ENCODE data around the gene POLR1G. TPM values are rescaled to one million over a fixed set of nuclear protein-coding genes. Genes with fewer than 3 reads are reported as not detected.

Gene POLR1G
- total and polyA plus RNA-seq, 2 donors (not counting 3 experiments of a cell fraction or from before 2014, with no cell fraction given) = 6.6 to 19.5 TPM

GRCh38 chr19:45455707-45456499 lies 49.5 kb downstream of the POLR1G start:
- peak overlapping the region; percentile 90 for H3K27ac ChIP-seq (ENCODE audit: insufficient read depth, low read depth, low read length)
- no peaks in the 10 kb centered on the region for H3K9me3 ChIP-seq (replicated peaks; ENCODE audit: control insufficient read depth, insufficient read depth, low read length)
- no TSS peak for BruUV-seq (replicated peaks)
- POLR2A ChIA-PET = interaction anchor here (1.3 to 2.0 kb wide), 2 partner anchors 12 to 13 kb away, joined by 5 to 9 read pairs; partner anchors contain the start of gene FOSB
- no peaks in the 10 kb centered on the region for H3K36me3 ChIP-seq (ENCODE audit: control insufficient read depth in 2 of 2, extremely low read depth in 1 of 2, insufficient read depth in 2 of 2, low read length in 2 of 2)
- no peaks in the 10 kb centered on the region for H3K9me1 ChIP-seq (replicated peaks; ENCODE audit: control insufficient read depth, extremely low read depth, insufficient read depth, low read length)
- CTCF ChIA-PET = interaction anchor here (1.1 to 7.3 kb wide), 6 partner anchors 10 to 29 kb away, joined by 4 to 58 read pairs (median 6); partner anchors contain the start of gene FOSB
- peaks cover 19% of the 10 kb centered on the region for H3K4me1 ChIP-seq (ENCODE audit: control insufficient read depth, extremely low read depth, insufficient read depth, low read length)
- peak overlapping the region; percentile 7 for H2AFZ ChIP-seq (ENCODE audit: low read depth, low read length)
- intact Hi-C loops (cut with micrococcal nuclease) = loop anchor here (1.0 kb wide), 3 partner anchors 11 to 51 kb away; partner anchors contain the start of genes FOSB and PPP1R13L
- H3K27me3 ChIP-seq (ENCODE audit: control insufficient read depth in 2 of 2, insufficient read depth in 2 of 2, low read length in 2 of 2) = no peaks in the 10 kb centered on the region
- FAIRE-seq = peak; percentile 88
- dilution Hi-C loops (cut with MboI; ENCODE audit: extremely low pct_ligation_motif_present, low sequenced_read_pairs) = no loop called here
- H3K4me2 ChIP-seq (ENCODE audit: insufficient read depth, low read length) = no peak overlapping the region
- peak; percentile 98 for DNase-seq (ENCODE audit: low read depth, low spot score)
- H4K20me1 ChIP-seq (replicated peaks; ENCODE audit: control insufficient read depth, extremely low read depth, insufficient read depth, low read length) = no peaks in the 10 kb centered on the region
- TF ChIP-seq JUN (IDR thresholded peaks at IDR 0.05; ENCODE audit: borderline replicate concordance, insufficient read depth, insufficient read length, low read depth) (peak; percentile 86), FOS (IDR thresholded peaks at IDR 0.05; ENCODE audit: borderline replicate concordance, insufficient read depth, low read length) (peak; percentile 98), CTCF (IDR thresholded peaks at IDR 0.05; ENCODE audit: extremely low read depth in 1 of 2, insufficient read depth in 1 of 2, low read depth in 1 of 2, low read length in 2 of 2) (no peak), GATA2 (IDR thresholded peaks at IDR 0.05; ENCODE audit: insufficient read depth, insufficient read length, low read depth, low read length) (no peak), EZH2 (IDR thresholded peaks at IDR 0.05; ENCODE audit: borderline replicate concordance, low read depth, low read length, severe bottlenecking) (no peak), MAX (IDR thresholded peaks at IDR 0.05; ENCODE audit: insufficient read depth, insufficient read length) (peak; percentile 52), MYC (IDR thresholded peaks at IDR 0.05; ENCODE audit: low read depth, low read length) (peak; percentile 80), POLR2AphosphoS5 (IDR thresholded peaks at IDR 0.05; ENCODE audit: insufficient read depth, low read depth, low read length) (peak; percentile 99)
- H3K79me2 ChIP-seq (ENCODE audit: control insufficient read depth, insufficient read depth, low read length) = no peaks in the 10 kb centered on the region
- peak overlapping the region; percentile 75 for H3K9ac ChIP-seq (replicated peaks; ENCODE audit: extremely low read depth, insufficient read depth, low read length)
- H3K4me3 ChIP-seq (replicated peaks in 1 of 3; ENCODE audit: insufficient read depth in 1 of 3, low read depth in 1 of 3, low read length in 3 of 3) = no peak overlapping the region
